Anterior cingulate cortex (tissue), 58 donors: ENCODE measurements around the gene LYRM1.
"Not testable (repeated sequence)": the region's sequence is repeated elsewhere in the genome, so short reads cannot be mapped to it uniquely, and the experiment has no call there.

ENCODE experiments used
- DNase-seq, 58 donors: peaks; one replicate each; lab custom pipeline; 2025; lab: John Stamatoyannopoulos, UW

LYRM1 gene

DNA sequence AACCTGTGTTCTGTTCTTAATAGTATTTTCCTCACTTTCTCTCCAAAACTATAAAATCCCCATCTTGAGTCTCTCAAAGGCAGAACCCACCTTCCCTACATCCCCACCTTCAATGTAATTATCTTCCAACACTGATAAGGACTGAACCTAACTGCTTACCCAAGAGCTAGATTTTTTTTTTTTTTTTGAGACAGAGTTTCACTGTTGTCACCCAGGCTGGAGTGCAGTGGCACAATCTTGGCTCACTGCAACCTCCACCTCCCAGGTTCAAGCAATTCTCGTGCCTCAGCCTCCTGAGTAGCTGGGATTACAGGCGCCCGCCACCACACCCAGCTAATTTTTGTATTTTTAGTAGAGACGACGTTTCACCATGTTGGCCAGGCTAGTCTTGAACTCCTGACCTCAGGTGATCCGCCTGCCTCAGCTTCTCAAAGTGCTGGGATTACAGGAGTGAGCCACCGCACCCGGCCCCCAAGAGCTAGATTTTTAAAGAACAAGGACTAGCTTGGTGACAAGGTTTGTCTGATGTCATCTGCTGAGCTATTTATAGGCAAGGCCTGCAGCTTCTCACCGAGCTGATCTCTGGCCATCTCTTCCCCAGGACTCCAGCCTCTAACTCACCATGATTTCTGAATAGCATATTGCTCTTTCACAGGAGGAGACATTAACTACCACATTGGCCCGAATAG is 29.2 kb downstream of the LYRM1 start:
- not testable (repeated sequence) for DNase-seq

DNA sequence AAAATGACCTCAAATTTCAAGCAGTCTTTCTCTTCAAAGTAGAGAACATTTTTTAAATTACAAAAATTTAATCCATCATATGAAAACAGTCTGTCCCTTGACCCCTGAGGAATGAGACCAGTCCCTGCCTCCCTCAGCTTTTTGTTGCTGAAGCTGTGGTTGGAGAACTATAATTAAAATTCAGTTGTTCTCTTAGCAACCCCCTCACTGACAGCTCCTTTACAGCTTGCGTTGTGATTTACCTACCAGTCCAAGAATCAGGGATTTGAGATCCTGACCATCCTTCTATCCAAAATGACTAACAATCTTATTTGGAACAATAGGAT is 29.8 kb downstream of the LYRM1 start:
- no peak for DNase-seq

DNA sequence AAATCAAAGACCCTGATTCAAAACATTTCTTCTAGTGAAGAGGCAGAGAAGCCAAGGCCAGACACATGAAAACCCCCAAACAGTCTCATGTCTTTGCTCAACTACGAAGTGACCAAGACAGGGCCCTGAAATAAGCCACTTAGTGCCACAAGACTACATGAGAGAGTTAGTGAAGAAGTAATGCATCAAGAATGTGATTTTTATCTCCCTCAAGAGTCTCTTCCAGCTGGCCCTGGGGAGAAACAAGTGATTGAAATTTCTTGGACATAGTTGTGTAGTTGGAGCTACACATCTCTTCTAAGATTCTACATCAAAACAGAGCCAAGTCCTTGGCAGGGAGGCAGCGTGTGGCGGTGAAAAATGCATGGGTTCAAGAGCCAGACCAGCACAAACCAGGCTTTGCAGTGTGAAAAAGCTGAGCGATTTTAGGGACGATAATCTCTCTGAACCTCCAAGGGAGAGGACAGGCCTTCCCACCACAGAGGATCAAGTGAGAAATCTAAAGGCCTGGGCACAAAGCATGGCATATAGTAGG is 30.6 kb downstream of the LYRM1 start:
- DNase-seq = no peak

DNA sequence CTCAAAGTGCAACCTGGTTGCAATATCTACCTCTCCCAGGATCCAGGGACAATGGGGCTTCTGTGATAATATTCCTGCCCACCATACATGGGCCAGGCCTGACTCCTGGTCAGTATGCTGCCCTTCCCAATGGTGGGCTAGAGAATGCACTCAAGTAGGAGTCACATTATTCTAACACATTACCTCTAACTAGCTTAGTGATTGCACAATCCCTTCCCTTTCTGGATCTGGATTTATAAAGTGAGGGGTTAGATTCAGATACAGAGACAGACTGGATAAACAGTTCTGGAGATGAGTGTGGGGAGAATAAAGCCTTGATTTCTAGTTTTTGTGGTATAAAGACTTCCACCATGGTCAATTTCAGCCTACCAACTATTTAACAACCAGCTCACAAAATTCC is 33.0 kb downstream of the LYRM1 start:
- DNase-seq = no peak

DNA sequence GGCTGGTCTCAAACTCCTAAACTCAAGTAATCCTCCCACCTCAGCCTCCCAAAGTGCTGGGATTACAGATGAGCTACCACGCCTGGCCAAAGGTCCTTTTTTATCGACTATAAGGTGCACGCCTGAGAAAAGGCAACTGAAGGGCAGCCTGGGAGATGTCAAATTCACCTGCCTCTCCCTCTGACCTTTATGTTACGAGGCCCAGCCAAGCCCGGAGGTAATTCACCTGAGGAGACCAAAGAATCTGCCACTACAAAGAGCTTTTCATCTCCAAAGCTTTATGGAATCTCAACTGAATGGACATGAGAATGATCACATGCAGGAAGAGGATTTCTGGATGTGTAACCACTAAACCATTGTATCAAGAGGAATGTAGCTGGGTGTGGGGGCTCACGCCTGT is 37.2 kb downstream of the LYRM1 start:
- no peak for DNase-seq

DNA sequence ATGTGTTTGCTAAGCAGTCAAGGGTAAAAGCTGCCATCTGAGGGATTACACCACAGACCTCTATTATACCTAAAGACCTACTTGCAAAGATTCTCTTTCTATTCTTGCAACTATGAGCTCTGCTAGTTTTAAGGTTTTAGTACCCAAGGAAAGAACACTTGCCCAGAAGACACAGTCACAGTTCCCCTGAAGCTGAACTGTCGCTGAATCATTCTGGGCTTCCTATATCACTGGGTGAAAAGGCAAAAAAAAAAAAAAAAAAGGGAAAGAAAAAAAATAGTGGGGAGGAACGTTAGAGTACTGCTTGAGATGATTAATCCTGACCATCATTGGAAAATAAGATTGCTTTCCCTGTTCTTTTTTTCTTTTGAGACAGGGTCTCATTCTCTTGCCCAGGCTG is 37.9 kb downstream of the LYRM1 start:
- DNase-seq = no peak

DNA sequence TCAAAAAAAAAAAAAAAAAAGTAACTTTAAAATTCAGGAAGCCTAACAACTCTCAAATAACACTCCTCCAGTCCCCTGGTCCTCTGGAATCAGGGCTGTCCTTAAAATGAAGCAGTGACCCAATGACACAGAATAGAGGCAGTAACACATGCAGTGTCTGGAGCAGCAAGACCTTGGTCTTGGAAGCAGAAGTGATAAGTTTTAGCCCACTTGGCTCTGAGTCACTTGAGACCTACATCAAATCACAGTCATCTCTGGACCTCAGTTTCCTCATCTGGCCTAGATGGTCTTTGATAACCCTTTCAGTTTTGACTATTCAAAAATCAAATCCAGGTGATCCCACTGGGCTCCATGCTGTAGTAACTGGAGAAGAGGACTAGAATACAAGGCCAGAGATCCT is 39.0 kb downstream of the LYRM1 start:
- DNase-seq = no peak

DNA sequence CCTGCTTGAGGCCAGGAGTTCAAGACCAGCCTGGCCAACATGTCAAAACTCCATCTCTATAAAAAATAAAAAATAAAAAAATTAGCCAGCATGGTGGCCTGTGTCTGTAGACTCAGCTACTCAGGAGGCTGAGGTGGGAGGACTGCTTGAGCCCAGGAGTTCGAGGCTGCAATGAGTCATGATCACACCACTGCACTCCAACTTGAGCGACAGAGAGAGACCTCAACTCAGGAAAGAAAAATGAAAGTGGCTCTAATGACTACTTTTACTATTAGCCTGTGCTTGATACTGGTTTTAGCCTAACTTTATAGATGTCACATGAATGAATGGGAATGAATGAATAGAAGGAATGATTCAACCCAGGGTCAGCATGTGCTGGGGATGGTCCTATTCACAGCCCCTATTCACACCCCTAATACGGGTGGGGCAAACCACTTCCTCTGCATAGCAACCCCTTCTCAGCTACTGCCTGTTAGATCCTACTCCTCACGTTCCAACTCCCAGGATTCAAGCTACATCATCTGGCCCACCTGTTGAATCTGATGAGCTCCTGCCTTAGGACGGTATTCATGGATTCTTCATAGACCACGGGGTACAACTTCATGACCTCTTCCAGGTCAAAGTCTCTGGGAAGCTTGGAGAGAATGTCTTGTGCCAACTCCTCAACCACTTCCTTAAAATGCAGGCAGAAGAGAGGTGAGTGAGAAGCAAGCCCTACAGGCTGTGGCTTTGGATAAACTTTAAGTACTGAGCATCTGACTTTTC is 40.5 kb downstream of the LYRM1 start:
- no peak for DNase-seq

DNA sequence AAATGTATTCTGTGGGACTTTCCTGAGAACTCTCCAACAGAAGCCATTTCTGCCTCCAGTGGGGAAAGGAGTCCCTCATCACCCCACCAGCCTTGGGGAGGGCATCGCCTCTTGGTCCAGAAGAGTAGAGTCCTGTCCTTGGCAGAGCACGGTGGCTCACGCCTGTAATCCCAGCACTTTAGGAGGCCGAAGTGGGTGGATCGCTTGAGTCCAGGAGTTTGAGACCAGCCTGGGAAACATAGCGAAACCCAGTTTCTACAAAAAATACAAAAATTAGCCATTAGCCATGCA is 41.0 kb downstream of the LYRM1 start:
- no peak for DNase-seq

DNA sequence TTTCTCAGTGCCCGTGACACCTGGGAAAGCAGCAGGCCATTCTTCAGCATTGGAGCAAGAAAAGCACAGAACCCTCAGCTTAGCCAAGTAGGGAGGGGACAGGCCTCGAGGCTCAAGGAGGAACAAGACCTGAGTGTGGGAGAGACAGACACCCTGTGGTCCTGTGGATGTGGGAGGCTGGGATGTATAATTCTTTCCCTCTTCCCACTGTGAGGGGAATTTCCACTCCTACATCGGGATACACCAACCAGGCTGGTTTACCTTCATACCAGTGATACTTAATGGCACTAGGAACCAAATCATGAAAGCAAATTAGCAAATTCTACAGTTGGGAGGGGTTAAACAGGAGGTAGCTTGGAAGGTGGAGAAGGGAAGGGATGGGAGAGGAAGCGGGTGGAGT is 41.7 kb downstream of the LYRM1 start:
- DNase-seq = no peak

DNA sequence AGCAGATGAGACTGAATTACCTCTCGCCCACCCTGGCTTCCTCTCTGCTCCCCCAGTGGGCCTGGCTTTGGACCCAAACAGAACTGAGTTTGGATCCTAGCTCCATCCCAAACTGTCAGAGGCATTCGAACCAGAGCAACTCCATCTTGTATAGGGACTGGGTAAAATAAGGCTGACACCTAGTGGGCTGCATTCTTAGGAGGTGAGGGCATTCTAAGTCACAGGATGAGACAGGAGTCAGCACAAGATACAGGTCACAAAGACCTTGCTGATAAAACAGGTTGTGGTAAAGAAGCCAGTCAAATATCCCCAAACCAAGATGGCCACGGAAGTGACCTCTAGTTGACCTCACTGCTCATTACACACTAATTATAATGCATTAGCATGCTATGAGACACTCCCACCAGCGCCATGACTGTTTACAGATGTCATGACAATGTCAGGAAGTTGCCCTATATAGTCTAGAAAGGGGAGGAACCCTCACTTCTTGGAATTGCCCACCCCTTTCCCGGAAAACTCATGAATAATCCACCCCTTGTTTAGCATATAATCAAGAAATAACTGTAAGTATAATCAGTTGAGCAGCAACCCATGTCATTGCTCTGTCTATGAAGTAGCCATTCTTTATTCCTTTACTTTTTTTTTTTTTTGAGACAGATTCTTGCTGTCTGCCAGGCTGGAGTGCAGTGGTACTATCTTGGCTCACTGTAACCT is 44.4 kb downstream of the LYRM1 start:
- DNase-seq = no peak

DNA sequence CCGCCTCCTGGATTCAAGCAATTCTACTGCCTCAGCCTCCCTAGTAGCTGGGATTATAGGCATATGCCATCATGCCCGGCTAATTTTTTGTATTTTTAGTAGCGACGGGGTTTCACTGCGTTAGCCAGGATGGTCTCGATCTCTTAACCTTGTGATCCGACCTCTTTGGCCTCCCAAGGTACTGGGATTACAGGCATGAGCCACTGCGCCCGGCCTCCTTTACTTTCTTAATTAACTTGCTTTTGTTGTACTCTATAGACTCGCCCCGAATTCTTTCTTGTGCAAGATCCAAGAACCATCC is 45.0 kb downstream of the LYRM1 start:
- DNase-seq = not testable (repeated sequence)

DNA sequence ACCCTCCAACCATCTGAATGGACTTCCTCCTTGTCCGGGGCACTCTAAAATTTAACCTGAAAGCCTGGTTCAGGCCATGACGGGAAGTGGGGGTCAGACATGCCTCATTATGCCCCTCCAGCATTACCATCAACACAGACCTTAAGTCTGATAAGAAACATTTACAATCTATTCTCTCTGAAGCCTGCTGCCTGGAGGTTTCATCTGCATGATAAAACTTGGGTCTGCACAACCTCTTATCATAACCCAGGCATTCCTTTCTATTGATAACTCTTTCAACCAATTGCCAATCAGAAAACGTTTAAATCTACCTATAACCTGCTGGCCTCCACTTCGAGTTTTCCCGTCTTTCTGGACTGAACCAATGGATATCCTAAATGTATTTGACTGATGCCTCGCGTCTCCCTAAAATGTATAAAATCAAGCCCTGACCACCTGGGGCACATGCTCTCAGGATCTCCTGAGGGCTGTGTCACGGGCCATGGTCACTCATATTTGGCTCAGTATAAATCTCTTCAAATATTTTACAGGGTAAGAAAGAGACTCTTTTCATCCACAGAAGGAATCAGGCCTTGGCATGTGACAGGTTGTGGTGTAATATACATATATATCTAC is 45.6 kb downstream of the LYRM1 start:
- DNase-seq = no peak

DNA sequence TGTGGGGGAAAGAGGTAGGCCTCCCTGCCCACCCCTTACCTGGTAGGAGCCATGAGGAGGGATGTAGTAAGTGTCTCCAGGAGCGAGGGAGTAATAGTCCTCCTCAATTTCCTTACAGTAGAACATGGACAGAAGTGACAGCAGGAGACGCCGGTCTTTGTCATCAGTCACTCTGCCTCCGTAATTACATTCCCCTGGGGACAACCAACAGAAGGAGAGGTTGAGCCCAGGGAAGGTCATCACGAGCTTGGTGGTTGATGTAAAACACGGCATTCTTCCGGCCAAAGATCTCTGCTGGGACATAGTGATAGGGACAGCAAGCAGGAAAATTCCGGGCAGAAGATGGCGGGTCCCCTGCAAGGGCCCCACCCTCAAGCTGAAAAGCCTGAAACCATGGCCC is 47.9 kb downstream of the LYRM1 start:
- no peak for DNase-seq

DNA sequence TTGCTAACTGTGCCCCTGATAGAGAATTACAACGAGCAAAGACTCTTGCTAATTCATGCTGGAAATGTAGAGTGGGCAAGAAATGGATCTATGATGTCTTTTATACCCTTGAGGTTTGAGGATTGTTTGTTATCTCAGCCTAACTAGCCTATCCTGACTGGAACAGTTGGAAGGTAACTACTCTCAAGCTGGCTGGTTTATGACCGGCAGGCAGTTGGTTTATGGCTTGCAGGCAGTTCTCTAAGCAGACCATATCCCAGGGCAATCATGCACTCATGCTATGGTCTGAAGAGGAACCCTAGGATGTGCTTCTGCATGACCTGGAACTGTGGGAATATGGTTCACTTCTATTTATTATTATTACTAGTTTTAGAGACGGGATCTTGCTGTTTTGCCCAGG is 49.1 kb downstream of the LYRM1 start:
- no peak for DNase-seq

DNA sequence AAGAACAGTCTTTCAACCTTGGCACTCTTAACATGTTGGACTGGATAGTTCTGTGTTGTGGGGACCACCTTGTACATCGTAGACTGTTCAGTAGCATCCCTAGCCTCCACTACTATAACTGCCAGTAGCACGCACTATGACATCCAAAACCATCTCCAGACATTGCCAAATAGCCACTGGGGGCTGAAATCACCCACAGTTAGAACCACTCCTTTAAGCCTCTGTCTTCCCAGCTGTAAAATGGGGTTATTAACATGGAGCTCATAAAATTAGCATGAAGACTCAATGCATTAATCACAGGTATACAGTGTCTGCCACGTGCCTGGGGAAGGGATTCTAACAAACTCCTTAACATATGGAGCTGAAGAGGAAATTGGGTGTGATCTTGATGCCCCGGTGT is 49.7 kb downstream of the LYRM1 start:
- no peak for DNase-seq

DNA sequence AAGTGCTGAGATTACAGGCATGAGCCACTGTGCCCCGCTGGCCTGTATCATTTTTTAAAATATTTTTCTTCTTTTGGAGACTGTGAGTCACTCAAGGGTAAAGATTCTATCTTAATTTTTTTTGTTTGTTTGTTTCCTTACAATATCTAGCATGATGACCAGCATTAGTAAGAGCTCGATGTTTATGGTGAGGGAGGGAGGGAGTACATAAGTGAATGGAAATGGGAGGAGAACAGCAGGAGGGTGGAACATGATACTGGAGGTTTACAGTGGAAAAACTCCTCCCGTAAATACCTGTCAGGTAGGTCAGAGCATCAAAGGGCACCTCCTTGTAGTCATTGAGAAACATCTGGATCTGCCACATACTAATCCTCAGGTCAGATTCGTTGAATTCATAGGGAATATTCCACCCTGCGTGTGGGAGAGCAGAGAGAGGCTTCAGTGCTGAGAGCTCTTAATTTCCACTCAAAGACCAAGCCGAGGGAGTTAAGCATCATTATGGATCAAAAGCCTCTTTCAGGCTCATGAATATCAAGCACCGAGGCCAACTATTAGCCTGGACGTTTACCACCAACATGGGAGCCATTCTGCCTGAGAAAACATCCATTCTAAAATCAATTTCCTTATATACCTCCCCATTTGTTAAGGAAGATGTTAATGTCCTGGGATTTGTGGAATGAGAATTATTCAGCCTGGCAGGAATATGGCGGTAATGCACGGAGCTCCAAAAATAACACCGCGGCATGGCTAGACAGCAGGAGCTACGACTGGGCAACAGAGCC is 51.8 kb downstream of the LYRM1 start:
- no peak for DNase-seq

DNA sequence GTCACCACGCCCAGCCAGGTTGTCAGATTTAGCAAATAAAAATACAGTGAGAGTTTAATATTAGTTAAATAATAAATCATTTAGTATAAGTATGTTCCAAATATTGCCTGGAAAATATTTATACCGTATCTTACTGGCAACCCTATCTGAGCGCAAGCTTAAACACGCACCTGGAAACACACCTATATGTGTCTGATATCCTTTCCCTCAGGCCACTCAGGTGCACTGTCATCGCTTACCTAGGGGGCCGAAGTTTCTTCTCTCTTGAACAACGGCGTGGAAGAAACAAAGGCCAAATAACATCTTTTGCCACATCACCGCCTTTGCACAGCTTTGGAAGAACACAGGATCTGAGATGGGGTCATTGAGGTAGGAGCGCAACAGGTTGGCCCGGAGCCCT is 54.0 kb downstream of the LYRM1 start:
- no peak for DNase-seq

DNA sequence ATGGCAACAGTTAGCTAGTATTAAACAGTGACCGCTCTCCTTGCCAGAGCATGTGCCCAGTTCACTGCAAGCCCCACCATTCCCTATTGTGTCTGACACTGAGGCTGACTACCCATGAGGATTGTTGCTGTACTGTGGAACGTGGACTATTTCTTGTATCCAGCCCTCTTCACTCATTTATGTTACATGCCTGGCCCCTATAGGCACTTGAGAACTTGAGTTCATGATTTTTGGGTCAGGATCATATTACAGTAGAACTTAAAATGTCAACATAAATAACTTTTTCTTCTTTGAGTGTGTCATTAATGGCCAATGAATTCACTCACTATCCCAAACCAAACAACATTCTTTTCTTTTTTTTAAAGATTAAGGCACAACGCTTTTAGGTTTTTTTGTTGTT is 55.7 kb downstream of the LYRM1 start:
- no peak for DNase-seq

DNA sequence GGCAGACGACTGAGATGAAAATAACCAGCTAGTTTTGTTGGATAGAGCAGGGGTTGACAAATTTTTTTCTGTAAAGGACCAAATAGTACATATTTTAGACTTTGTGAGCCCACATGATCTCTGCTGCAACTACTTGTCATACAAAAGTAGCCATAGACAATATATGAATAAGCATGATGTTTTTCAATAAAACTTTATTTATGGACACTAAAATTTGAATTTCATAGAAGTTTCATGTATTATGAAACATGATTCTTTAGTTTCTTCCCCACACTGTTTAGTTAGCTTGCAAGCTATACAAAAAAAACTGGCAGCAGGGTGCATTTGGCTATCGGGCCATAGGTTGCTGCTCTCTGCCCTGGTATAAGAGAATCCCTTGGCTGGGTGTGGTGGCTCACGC is 56.6 kb downstream of the LYRM1 start:
- no peak for DNase-seq

DNA sequence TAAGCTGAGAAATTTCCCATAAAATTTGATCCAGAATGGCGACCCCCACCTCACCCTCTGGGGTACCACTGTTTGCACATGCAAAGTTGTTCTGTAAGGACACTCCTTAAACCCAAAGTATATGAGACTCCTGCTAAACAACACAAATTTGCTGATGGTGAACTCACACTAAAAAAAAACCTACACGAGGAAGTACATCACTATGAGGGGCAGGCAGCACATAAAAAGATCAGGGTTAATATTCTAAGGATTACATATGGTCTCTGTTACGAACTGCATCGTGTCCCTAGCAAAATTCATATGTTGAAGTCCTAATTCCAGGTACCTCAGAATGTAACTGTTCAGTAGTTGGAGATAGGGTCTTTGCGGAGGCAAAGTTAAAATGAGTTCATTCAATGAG is 60.3 kb downstream of the LYRM1 start:
- DNase-seq = no peak
